ENCODE measurements around the gene CLEC16A. TPM values are rescaled to one million over a fixed set of nuclear protein-coding genes. Genes with fewer than 3 reads are reported as not detected.

CLEC16A gene
- total and polyA plus RNA-seq, 2 experiments from 2014 or later: 17.5 to 26.8 TPM

DNA sequence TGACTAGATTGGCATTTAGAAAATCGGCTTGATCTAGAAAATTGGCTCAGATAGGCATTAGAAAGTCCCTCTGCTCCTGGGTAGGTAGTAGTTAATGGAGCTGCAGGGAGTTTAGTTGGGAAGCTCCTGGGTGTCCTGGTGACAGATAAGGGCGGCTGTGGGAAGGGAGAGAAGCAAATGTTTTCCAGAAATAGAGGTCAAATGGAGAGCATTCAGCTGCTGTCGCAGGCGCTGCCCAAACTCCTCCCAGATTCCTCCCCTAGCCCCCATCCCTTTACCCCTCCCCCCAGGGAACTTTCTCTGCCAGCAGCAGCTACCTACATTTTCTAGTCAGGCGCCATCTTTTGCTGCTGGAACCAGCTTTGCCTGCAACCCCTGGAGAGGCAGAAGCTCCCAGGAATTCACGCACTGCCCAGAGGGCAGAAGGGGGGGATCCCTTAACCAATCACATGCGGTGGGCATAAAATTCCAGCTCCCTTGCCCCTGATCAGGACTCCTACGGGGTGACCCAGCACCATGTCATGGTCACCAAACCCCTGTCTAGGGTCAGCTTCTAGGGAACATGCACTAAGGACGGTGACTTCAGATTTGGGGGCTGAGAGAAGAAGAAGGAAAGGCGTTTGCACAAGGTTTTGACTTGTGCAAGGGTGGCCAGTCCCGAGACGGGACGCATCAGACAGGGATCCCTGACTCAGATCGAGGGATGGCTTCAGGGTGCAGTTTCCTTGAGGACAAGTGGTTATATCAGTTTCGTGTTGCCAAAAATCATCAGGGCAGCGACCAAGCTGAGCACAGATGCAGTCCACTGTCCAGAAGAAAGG, 267.8 kb downstream of the CLEC16A start:
- TF ChIP-seq, protein P1, sequence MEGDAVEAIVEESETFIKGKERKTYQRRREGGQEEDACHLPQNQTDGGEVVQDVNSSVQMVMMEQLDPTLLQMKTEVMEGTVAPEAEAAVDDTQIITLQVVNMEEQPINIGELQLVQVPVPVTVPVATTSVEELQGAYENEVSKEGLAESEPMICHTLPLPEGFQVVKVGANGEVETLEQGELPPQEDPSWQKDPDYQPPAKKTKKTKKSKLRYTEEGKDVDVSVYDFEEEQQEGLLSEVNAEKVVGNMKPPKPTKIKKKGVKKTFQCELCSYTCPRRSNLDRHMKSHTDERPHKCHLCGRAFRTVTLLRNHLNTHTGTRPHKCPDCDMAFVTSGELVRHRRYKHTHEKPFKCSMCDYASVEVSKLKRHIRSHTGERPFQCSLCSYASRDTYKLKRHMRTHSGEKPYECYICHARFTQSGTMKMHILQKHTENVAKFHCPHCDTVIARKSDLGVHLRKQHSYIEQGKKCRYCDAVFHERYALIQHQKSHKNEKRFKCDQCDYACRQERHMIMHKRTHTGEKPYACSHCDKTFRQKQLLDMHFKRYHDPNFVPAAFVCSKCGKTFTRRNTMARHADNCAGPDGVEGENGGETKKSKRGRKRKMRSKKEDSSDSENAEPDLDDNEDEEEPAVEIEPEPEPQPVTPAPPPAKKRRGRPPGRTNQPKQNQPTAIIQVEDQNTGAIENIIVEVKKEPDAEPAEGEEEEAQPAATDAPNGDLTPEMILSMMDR (IDR thresholded peaks at IDR 0.05; ENCODE audit: low read depth, low read length): no peak
- peak in 1 of 2 donors; percentile 64 for DNase-seq (ENCODE audit: low read depth in 1 of 2, low spot score in 1 of 2)
- Histone ChIP-seq H3K27me3 (no peaks in the 10 kb centered on the region), H3K27ac (no peak overlapping the region), H3K9me3 (ENCODE audit: low read depth) (no peaks in the 10 kb centered on the region), H3K4me1 (ENCODE audit: low read depth) (no peaks in the 10 kb centered on the region), H3K4me3 (no peak overlapping the region), H3K36me3 (no peaks in the 10 kb centered on the region)

DNA sequence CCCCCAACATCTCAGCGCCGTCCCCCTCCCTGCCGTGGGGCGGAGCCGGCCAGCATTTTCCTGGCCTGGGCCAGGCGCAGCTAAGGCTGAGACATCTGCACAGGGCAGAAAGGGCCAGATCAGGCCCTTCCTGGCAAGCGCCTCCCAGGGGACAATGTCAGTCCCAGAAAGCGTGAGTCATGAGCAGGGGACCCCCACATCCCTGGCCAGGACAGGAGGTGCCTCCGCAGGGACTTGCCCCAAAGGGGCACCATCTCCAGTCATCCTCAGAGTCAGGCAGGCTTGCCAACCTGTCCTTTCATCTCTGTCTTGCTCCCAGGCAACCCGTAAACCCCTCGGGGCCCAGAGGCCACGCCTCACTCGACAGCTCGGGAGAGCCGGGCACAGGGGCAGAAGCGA, 268.4 kb downstream of the CLEC16A start:
- Histone ChIP-seq H3K4me1 (ENCODE audit: low read depth) (no peaks in the 10 kb centered on the region), H3K27me3 (no peaks in the 10 kb centered on the region), H3K36me3 (no peaks in the 10 kb centered on the region), H3K27ac (no peak overlapping the region), H3K4me3 (no peak overlapping the region), H3K9me3 (ENCODE audit: low read depth) (no peaks in the 10 kb centered on the region)
- DNase-seq (ENCODE audit: low read depth in 1 of 2, low spot score in 1 of 2): no peak
- TF ChIP-seq, protein P1 (IDR thresholded peaks at IDR 0.05; ENCODE audit: low read depth, low read length): no peak

- H3K36me3 ChIP-seq: no peaks in the 10 kb centered on the region
- H3K9me3 ChIP-seq (ENCODE audit: low read depth): no peaks in the 10 kb centered on the region
- no peaks in the 10 kb centered on the region for H3K27me3 ChIP-seq
- DNase-seq (ENCODE audit: low read depth in 1 of 2, low spot score in 1 of 2): no peak
- no peak overlapping the region for H3K27ac ChIP-seq
- no peaks in the 10 kb centered on the region for H3K4me1 ChIP-seq (ENCODE audit: low read depth)
- TF ChIP-seq, protein P1 (IDR thresholded peaks at IDR 0.05; ENCODE audit: low read depth, low read length): no peak
- H3K4me3 ChIP-seq: no peak overlapping the region
These were observed 269.0 kb downstream of the CLEC16A start for GRCh38 chr16:11213373-11213772.

DNA sequence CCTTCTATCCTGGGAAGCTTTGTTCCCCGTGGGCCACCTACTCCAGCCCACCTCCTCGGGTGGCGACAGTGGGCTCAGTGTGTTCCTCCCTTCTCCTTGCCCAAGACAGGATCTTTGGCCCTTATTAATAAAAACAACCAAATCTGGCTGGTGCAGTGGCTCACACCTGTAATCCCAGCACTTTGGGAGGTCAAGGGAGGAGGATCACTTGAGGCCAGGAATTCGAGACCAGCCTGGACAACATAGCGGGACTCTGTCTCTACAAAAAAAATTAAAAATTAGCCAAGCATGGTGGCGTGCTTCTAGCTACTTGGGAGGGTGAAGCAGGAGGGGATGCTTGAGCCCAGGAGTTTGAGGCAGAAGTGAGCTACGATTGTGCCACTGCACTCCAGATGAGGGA, 269.4 kb downstream of the CLEC16A start:
- TF ChIP-seq, protein P1 (IDR thresholded peaks at IDR 0.05; ENCODE audit: low read depth, low read length): no peak
- Histone ChIP-seq H3K9me3 (ENCODE audit: low read depth) (no peaks in the 10 kb centered on the region), H3K27me3 (no peaks in the 10 kb centered on the region), H3K4me3 (no peak overlapping the region), H3K27ac (no peak overlapping the region), H3K36me3 (no peaks in the 10 kb centered on the region), H3K4me1 (ENCODE audit: low read depth) (no peaks in the 10 kb centered on the region)
- DNase-seq (ENCODE audit: low read depth in 1 of 2, low spot score in 1 of 2): no peak

DNA sequence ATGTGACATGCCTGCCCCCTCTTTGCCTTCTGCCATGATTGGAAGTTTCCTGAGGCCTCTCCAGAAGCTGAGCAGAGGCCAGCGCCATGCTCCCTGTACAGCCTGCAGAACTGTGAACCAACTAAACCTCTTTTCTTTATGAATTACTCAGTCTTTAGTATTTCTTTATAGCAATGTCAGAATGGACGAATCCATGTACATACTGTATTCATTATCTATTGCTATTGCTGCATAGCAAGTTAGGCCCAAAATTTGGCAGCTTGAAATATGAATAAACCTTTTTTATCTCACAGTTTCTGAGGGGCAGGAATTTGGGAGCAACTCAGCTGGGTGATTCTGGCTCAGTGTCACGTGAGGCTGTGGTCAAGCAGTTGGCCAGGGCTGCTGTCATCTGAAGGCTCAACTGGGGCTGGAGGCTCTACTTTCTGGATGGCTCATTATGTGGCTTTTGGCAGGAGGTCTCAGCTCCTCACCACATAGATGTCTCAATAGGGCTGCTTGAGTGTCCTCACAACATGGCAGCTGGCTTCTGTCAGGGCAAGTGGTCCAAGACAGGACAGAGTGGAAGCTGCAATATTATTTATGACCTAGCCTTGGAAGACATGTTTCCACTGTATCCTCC, 271.7 kb downstream of the CLEC16A start:
- Histone ChIP-seq H3K4me3 (no peak overlapping the region), H3K27ac (no peak overlapping the region), H3K4me1 (ENCODE audit: low read depth) (no peaks in the 10 kb centered on the region), H3K27me3 (no peaks in the 10 kb centered on the region), H3K9me3 (ENCODE audit: low read depth) (no peaks in the 10 kb centered on the region), H3K36me3 (no peaks in the 10 kb centered on the region)
- TF ChIP-seq, protein P1 (IDR thresholded peaks at IDR 0.05; ENCODE audit: low read depth, low read length): no peak
- peak in 1 of 2 donors; percentile 39 for DNase-seq (ENCODE audit: low read depth in 1 of 2, low spot score in 1 of 2)

Measured in cardiac muscle cell (in vitro differentiated cells and primary cell).